ENCODE results near the gene CRTAP. TPM values are rescaled to one million over a fixed set of nuclear protein-coding genes. Genes with fewer than 3 reads are reported as not detected.

The CRTAP gene
- total and polyA plus RNA-seq, 2 experiments from 2014 or later: 71.9 to 210 TPM

GRCh38 chr3:33145901-33146580 is 32.2 kb downstream of the CRTAP start:
- no peaks in the 10 kb centered on the region for H3F3A ChIP-seq (replicated peaks; ENCODE audit: low read depth)
- ATAC-seq: no peak
- H3K36me3 ChIP-seq (ENCODE audit: insufficient read depth): no peaks in the 10 kb centered on the region
- no peaks in the 10 kb centered on the region for H3K27me3 ChIP-seq (ENCODE audit: insufficient read depth)
- TF ChIP-seq POLR2AphosphoS5 (IDR thresholded peaks at IDR 0.05; ENCODE audit: low read depth) (no peak), CREB1 (CRISPR knock-in tag; IDR thresholded peaks at IDR 0.05; ENCODE audit: low read depth) (no peak), EZH2phosphoT487 (IDR thresholded peaks at IDR 0.05; ENCODE audit: unreplicated experiment) (no peak), REST (IDR thresholded peaks at IDR 0.05; ENCODE audit: unreplicated experiment) (no peak), ZNF114 (CRISPR knock-in tag; IDR thresholded peaks at IDR 0.05) (no peak), NANOG (IDR thresholded peaks at IDR 0.05; ENCODE audit: borderline replicate concordance) (no peak), STAT1 (IDR thresholded peaks at IDR 0.05; ENCODE audit: unreplicated experiment) (no peak), EZH2 (IDR thresholded peaks at IDR 0.05; ENCODE audit: low read depth, unreplicated experiment) (no peak), JUNB (IDR thresholded peaks at IDR 0.05; ENCODE audit: unreplicated experiment) (no peak)
- TF ChIP-seq, protein P1, sequence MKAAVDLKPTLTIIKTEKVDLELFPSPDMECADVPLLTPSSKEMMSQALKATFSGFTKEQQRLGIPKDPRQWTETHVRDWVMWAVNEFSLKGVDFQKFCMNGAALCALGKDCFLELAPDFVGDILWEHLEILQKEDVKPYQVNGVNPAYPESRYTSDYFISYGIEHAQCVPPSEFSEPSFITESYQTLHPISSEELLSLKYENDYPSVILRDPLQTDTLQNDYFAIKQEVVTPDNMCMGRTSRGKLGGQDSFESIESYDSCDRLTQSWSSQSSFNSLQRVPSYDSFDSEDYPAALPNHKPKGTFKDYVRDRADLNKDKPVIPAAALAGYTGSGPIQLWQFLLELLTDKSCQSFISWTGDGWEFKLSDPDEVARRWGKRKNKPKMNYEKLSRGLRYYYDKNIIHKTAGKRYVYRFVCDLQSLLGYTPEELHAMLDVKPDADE (IDR thresholded peaks at IDR 0.05): no peak
- TF ChIP-seq, protein P2, sequence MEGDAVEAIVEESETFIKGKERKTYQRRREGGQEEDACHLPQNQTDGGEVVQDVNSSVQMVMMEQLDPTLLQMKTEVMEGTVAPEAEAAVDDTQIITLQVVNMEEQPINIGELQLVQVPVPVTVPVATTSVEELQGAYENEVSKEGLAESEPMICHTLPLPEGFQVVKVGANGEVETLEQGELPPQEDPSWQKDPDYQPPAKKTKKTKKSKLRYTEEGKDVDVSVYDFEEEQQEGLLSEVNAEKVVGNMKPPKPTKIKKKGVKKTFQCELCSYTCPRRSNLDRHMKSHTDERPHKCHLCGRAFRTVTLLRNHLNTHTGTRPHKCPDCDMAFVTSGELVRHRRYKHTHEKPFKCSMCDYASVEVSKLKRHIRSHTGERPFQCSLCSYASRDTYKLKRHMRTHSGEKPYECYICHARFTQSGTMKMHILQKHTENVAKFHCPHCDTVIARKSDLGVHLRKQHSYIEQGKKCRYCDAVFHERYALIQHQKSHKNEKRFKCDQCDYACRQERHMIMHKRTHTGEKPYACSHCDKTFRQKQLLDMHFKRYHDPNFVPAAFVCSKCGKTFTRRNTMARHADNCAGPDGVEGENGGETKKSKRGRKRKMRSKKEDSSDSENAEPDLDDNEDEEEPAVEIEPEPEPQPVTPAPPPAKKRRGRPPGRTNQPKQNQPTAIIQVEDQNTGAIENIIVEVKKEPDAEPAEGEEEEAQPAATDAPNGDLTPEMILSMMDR (conservative IDR thresholded peaks at IDR 0.05; ENCODE audit: low read depth in 2 of 2): no peak
- TF ChIP-seq, protein P3, sequence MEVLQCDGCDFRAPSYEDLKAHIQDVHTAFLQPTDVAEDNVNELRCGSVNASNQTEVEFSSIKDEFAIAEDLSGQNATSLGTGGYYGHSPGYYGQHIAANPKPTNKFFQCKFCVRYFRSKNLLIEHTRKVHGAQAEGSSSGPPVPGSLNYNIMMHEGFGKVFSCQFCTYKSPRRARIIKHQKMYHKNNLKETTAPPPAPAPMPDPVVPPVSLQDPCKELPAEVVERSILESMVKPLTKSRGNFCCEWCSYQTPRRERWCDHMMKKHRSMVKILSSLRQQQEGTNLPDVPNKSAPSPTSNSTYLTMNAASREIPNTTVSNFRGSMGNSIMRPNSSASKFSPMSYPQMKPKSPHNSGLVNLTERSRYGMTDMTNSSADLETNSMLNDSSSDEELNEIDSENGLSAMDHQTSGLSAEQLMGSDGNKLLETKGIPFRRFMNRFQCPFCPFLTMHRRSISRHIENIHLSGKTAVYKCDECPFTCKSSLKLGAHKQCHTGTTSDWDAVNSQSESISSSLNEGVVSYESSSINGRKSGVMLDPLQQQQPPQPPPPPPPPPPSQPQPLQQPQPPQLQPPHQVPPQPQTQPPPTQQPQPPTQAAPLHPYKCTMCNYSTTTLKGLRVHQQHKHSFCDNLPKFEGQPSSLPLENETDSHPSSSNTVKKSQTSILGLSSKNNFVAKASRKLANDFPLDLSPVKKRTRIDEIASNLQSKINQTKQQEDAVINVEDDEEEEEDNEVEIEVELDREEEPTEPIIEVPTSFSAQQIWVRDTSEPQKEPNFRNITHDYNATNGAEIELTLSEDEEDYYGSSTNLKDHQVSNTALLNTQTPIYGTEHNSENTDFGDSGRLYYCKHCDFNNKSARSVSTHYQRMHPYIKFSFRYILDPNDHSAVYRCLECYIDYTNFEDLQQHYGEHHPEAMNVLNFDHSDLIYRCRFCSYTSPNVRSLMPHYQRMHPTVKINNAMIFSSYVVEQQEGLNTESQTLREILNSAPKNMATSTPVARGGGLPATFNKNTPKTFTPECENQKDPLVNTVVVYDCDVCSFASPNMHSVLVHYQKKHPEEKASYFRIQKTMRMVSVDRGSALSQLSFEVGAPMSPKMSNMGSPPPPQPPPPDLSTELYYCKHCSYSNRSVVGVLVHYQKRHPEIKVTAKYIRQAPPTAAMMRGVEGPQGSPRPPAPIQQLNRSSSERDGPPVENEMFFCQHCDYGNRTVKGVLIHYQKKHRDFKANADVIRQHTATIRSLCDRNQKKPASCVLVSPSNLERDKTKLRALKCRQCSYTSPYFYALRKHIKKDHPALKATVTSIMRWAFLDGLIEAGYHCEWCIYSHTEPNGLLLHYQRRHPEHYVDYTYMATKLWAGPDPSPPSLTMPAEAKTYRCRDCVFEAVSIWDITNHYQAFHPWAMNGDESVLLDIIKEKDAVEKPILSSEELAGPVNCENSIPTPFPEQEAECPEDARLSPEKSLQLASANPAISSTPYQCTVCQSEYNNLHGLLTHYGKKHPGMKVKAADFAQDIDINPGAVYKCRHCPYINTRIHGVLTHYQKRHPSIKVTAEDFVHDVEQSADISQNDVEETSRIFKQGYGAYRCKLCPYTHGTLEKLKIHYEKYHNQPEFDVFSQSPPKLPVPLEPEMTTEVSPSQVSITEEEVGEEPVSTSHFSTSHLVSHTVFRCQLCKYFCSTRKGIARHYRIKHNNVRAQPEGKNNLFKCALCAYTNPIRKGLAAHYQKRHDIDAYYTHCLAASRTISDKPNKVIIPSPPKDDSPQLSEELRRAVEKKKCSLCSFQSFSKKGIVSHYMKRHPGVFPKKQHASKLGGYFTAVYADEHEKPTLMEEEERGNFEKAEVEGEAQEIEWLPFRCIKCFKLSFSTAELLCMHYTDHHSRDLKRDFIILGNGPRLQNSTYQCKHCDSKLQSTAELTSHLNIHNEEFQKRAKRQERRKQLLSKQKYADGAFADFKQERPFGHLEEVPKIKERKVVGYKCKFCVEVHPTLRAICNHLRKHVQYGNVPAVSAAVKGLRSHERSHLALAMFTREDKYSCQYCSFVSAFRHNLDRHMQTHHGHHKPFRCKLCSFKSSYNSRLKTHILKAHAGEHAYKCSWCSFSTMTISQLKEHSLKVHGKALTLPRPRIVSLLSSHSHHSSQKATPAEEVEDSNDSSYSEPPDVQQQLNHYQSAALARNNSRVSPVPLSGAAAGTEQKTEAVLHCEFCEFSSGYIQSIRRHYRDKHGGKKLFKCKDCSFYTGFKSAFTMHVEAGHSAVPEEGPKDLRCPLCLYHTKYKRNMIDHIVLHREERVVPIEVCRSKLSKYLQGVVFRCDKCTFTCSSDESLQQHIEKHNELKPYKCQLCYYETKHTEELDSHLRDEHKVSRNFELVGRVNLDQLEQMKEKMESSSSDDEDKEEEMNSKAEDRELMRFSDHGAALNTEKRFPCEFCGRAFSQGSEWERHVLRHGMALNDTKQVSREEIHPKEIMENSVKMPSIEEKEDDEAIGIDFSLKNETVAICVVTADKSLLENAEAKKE (CRISPR knock-in tag; IDR thresholded peaks at IDR 0.05): no peak
- H3K4me2 ChIP-seq: no peak overlapping the region
- Mint-ChIP-seq H3K36me3 (ENCODE audit: low read depth) (peaks cover 16% of the 10 kb centered on the region), H3K27me3 (ENCODE audit: insufficient read depth, low read depth, poor library complexity) (peaks cover 18% of the 10 kb centered on the region), H3K27ac (no peak overlapping the region), H3K9me3 (no peaks in the 10 kb centered on the region), H3K4me3 (no peak overlapping the region), H3K4me1 (peaks cover 6% of the 10 kb centered on the region; the same call in 2 of the 3 replicates)
- no peak for DNase-seq (ENCODE audit: low spot score)
- no peak overlapping the region for H3K4me3 ChIP-seq
- no peaks in the 10 kb centered on the region; the same call in 1 of the 2 replicates for H4K20me1 ChIP-seq (replicated peaks; ENCODE audit: insufficient read depth)
- H3K9me2 ChIP-seq (ENCODE audit: insufficient read depth): no peaks in the 10 kb centered on the region
- no peaks in the 10 kb centered on the region for H3K4me1 ChIP-seq (ENCODE audit: insufficient read depth)
- no peak overlapping the region for H2AFZ ChIP-seq
- no peak overlapping the region for H3K27ac ChIP-seq (ENCODE audit: low read depth)
- no peaks in the 10 kb centered on the region for H3K79me2 ChIP-seq (replicated peaks; ENCODE audit: insufficient read depth)
